Mammary epithelial cell (primary cell): ENCODE results near the gene AGRP.

Source experiments
- CTCF ChIP-seq, 2 donors: IDR thresholded peaks in 1 of 2; conservative IDR thresholded peaks in 1 of 2; 2 replicates each; pipeline ENCODE4 v1.5.1; 2011 to 2012; ENCODE audit warnings: inconsistent platforms in 2 of 2, low read length in 2 of 2, mild to moderate bottlenecking in 2 of 2, control low read depth in 1 of 2, low read depth in 1 of 2; ENCODE audit not compliant: insufficient read depth in 1 of 2; ENCODE audit errors: extremely low read depth in 1 of 2
- EZH2 ChIP-seq: IDR thresholded peaks from 2 replicates; pipeline ENCODE4 v1.6.1; 2012; ENCODE audit warnings: low read length, inconsistent platforms, borderline replicate concordance

GRCh38 chr16:67451704-67452435 is 31.5 kb downstream of the AGRP start:
- TF ChIP-seq CTCF (conservative IDR thresholded peaks at IDR 0.05 in 1 of 2, IDR thresholded peaks at IDR 0.05 in 1 of 2; ENCODE audit: extremely low read depth in 1 of 2, insufficient read depth in 1 of 2, low read depth in 1 of 2, low read length in 2 of 2), result no peak
- TF ChIP-seq EZH2, result no peak
